GF-D8 (cell line): ENCODE results near the gene TMEM117.
"Not testable (repeated sequence)": the region's sequence is repeated elsewhere in the genome, so short reads cannot be mapped to it uniquely, and the experiment has no call there.

Experiments used
- DNase-seq: peaks from one replicate; lab custom pipeline; 2025; lab: John Stamatoyannopoulos, UW

TMEM117 gene

DNA sequence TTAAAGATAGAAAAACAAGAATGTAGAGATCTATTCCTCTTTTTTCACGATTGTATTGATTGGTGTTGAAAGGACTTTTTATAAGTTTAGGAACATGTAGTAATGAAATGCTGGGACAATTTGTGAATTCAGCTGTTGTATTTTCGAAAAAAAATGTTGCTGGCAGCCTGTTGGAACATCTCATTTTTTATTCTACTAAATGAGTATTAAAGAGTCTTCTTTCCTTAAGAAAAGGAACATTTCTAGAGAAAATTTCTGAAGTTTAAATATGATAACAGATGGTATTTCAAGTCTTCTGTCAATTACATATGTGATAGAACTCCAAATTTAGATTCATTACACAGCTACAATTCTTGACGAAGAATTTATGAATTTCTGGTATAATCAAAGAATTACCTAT lies 189.6 kb downstream of the TMEM117 start:
- no peak for DNase-seq

DNA sequence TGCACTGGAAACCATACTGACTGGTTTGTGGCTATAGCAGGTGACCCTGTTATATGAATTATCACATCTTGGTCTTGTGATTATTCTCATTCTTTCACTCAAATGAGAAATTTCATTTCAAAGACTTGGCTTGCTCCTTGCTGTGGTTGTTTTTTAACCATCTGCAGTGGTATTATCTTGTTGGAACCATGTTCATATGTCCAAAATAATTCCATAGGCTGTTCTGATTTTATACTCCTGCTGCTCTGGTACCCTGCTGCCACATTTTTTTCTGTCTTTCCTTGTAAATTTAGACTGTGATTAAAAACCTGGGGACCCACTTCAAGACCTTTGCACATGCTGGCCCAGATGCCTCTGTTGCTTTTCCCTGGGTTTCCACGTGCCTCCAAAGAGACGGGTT lies 190.2 kb downstream of the TMEM117 start:
- no peak for DNase-seq

DNA sequence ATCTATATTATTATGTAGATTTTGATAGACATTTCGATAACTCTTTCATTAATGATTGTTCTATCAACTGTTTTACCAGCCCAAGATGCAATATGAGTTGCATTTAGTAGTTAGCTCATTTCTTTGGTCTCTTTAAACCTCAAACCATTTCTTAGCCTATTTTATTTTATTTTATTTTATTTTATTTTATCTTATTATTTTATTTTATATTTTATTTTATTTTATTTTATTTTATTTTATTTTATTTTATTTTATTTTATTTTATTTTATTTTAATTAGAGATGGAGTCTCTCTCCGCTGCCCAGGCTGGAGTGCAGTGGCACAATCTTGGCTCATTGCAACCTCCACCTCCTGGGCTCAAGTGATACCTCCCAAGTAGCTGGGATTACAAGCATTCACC lies 191.0 kb downstream of the TMEM117 start:
- DNase-seq = not testable (repeated sequence)

DNA sequence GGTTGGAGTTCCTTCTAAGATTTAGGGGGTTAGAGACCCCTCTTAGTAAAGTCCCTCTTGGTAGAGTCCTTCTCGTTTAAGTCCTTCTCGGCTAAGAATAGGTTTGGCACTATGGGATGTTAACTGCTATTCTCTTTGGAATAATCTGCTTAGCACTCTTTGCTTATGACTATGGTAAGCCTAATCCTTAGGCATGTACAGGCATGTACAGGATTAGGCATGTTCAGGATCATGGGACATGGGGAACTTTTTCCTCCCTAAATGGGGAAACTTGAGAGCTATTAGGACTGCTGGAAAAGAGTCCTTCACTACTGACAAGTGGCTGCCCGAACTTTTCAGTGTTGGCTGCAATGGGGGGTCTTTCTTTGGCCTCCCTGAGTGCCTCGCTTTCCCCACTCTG lies 193.3 kb downstream of the TMEM117 start:
- DNase-seq = no peak

DNA sequence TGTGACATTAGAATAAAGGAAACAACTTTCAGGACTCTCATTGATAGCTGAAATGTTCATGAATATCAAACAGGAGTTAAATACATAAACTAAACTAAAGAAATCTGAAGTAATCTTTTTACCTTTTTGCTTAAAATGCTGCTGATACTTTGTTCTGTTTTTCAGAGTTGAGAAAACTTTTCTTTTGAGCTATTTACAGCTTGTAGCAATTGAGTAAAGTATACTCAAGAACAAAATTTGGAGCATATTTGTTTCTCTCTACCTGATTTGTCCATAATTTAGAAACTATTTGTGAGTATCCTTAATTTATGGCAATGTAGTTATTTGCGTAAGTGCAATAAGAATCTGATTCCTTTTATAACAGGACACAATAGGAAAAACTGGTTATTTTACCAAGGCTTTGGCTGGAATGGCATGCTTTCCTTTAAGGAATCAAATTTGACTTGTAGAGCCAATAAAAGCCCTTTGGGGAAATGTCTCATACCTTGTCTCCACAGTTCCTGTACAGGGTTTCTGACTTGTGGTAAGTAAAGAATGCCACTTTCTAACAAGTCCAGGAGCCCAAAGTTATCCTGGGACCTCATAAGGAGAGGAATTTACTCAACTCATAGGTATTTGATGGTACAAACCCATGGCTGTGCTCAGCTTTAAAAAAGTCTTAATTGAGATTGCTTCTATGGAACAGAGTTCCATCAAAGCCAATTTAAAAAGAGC lies 195.7 kb downstream of the TMEM117 start:
- no peak for DNase-seq

DNA sequence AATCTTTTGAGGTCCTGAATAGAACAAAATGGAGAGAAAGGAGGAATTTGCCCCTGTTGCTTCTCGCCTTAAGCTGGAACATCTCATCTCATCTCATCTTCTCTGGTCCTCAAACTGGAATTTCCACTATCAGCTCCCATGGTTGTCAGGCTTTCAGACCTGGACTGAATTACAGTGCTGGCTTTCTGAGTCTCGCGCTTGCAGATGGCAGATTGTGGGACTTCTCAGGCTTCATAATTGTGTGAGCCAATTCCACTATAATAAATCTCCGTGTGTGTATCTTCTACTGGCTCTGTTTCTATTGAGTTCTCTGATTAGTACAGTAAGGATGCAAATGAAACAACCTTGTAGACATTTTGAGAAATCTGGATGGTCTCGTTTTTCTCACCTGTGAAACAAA lies 199.0 kb downstream of the TMEM117 start:
- DNase-seq = no peak

DNA sequence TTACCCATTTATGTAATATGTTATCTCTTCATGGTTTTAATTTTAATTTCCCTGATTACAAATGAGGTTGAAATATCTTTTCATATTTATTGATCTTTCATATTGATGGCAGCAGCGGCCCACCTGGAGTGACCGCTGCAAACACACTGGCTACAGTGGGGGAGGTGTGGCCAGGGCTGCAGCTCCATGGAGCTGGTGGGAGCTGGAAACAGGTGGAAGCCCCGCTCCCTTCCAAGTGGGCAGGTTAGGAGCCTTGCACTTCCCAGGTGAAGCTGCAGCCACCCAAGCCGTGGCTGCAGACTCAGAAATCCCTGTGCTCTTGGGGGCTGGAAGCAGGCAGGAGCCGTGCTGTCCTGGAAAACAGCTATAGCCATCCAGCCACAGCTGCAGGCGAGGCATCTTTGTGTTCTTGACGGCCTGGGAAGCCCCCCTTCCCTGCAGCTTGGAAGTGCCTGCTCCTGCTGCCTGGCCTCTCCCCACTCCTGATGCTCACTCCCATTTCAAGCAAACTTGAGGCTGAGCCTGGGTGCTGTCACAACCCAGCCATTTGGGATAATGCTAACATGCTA lies 201.1 kb downstream of the TMEM117 start:
- DNase-seq = no peak

DNA sequence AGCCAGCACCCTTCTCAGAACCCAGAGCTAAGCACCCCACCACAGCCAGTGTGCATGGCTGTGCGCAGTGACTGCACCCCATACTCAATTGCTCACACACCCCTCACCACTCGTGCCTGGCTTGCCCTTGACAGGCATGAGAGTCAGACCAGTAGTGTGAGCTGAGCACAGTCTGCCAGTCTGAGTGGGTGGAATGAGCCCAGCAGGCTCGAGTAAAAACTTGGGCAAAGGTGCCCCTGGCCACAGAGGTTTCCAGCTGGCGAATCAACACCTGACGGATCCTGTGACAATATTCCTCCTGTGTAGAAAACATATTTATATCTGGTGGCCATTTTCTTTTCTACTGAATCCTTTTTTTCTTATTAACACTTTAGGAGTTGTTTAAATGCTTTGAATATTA lies 202.5 kb downstream of the TMEM117 start:
- DNase-seq = no peak

DNA sequence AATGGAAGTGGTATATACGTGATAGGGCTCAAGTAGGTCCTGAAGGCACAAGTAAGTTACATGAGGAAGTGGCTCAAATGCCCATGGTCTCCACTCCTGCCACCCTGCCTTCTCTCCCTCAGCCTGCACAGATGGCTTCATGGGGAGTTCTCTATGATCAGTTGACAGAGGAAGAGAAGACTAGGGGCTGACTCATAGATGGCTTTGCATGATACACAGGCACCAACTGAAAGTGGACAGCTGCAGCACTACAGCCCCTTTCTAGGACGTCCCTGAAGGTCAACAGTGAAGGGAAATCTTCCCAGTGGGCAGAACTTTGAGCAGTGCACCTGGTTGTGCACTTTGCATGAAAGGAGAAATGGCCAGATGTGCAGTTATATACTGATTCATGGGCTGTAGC lies 208.6 kb downstream of the TMEM117 start:
- DNase-seq = not testable (repeated sequence)

DNA sequence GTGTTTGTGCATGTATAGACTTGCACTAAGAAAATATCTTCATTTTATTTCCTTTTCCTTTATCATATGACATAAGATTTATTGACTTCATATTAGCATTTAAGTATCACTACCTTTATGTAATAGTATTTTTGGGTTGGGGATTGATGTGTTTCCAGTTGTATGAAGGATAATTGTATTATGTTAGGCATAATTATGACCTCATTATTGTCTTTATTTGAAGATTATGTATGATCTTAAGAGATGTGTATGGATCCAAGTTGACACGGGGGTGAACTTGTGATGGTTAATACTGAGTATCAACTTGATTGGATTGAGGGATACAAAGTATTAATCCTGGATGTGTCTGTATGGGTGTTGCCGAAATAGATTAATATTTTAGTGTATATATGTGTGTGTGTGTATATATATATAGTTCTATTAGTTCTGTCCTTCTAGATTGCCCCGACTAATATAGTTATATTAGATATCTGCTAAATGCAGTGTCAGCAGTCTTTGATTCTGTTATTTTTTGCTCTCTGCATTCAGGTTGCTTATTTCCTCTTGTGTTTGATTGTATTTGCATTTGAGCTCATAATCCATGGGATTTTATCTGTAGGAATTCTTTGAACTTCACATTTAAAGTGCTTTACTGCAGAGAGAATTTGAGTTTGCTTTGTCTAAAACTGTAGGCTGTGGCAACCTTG lies 211.0 kb downstream of the TMEM117 start:
- no peak for DNase-seq

DNA sequence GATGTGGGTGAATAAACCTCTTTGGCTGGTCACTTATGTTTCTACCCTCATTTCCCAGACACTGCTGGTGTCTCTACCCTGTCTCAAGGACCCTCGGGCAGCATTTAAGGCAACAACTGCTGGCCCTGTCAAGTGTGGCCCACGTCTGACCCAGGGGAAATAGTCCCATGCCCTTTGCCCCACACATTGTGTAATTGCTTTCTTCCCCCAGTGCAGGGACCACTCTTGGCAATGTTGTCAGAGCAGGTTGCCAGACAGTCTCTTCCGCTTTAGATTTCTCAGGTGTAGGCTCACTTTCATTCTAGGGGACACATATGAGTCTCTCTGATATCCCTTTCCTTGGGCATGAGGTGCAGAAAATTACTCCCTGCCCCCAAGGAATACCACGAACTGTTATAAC lies 216.7 kb downstream of the TMEM117 start:
- no peak for DNase-seq

DNA sequence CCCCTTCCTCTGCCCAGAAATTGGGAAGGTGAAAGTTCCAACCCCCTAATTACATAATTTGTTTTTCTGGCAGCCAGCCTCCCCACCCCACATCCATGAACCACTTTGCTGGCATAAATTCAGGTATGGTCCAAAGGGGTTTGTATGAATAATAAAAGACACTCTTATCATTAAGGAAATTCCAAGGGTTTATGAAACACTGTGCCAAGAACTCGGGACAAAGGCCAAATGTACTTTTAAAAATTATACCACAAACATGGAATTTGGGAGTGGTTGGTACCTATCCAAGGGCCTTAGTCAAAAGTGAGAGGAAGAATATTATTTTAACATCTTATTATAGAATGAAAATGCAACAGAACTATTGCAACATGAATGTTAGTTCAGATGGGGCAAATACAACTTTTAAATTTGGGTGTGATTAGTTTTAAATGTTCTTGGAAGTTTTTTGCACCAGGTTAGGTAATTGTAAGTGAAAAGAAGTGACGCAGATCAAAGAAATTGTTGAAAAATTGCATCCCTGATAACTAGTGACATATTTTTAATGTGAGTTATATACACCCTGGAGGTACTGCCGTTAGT lies 217.8 kb downstream of the TMEM117 start:
- DNase-seq = no peak

DNA sequence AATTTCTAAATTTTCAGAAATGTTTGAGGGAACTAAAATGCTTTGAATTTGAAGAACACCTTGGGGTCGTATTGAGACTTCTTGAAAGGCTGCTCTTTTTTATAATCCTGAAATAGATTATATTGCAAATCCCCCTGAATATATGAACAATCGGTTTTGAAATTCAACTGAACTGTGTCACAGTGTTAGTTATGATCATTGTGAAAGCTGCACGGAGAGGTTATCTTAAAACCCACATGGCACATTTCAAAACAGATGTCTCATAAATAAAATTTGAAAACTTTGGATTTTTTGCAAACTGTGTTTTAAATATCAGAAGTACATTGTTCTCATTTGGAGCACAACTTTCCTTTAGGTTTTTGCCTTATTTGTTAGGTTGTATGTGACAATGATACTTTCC lies 218.4 kb downstream of the TMEM117 start:
- DNase-seq = no peak

DNA sequence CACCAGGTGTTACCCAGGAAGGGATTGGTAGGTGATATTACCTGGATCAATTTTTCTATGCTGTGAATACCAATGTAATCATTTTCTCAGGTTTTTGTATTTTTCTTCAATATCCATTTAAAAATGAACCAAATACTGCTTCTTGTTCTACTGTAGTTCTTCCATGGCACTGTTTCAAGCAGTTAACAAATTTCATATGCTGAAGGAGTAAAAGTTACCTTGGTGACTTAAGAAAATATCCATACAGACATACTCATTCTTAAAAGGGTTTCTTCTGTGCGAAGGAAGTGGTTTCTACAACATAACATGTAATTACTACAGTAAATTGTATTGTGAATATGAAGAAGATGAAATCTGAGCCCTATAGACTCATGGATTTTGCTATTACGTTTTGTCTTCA lies 222.5 kb downstream of the TMEM117 start:
- DNase-seq = no peak

DNA sequence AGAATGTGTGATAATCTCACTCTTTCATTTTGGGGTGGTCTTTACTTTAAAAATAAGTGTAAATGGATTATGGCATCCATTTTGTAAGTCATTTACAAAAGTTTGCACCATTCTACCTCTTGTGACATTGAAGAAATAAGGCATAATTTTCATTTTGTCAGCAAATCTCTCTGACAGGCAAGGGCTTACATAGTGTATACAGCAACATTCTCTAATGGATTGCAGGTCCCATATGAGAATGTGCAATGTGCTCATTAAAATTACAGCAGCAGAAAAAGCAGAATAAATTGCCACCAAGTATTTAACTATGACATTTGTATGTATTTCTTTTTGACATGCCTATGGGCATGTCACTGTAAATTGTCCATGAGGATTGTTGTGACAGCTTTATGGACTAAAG lies 223.6 kb downstream of the TMEM117 start:
- DNase-seq = no peak

DNA sequence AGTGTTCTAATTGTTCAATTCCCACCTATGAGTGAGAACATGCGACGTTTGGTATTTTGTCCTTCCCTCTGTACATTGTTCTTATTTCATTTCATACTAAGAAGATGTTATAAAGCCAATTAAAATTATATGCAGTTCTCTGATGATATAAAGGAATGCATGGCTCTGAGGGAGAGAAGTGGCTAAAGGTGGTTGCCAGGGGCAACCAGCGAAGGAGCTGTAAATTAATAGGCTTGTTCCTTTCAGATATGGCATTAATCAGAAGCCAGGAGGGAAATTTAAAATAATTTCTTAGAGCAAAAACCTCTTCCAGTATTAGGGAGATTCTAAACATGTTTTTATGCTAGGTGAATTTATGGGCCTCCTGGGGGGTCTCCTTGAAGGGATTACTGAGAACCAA lies 227.8 kb downstream of the TMEM117 start:
- DNase-seq = no peak

DNA sequence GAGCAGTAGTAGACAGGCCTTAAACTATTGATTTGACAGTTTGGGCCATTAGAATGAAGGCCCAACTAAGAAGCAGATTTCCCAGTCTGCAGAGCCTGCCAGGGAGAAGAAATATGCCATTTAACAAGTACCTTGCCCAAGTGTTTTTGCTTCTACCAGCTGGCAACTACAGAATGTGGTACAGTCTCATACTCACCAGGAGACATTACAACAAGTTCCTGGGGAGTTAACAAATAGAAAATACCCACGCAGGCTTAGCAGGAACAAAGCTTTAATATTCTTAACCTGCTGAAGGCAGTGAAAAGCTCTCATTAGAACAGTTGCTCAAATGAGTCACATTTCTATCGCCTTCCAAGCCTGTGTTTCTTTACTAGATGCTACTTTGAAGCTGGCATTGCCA lies 241.0 kb downstream of the TMEM117 start:
- no peak for DNase-seq

DNA sequence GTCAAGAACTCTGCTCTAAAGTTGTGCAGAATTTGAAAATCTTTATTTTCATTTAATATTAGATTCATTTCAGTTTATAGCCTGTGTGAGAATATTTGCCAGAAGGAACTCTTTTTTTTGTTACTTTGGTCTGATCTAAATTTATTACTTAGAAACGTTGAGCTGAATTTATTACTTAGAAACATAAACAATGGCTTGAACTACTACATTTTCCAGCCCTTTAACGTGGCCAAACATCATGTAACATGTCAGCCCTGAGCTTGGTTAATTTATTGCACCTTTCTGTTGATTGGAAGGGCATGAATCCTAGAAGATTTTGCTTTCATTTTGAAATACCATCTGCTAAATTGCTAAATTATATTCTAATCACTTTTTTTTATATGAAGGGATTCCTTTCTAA lies 241.4 kb downstream of the TMEM117 start:
- DNase-seq = no peak

DNA sequence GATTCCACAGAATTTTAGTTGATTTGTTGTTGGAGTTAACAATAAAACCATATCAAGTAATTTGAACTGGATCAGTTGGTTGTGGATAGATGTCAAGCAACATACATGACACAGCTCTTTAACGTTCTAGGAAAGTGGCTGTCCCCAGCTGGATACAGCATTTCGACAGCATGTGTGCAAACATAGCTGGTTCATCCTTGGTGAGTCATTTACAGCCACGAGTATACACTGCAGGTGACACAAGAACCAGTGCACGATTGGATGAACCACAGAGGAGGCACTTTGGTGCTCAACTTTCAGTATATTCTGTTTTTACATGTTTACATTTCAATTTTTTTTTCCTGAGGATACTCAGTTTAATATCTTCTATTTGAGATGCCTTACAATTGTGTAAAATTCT lies 242.4 kb downstream of the TMEM117 start:
- no peak for DNase-seq

DNA sequence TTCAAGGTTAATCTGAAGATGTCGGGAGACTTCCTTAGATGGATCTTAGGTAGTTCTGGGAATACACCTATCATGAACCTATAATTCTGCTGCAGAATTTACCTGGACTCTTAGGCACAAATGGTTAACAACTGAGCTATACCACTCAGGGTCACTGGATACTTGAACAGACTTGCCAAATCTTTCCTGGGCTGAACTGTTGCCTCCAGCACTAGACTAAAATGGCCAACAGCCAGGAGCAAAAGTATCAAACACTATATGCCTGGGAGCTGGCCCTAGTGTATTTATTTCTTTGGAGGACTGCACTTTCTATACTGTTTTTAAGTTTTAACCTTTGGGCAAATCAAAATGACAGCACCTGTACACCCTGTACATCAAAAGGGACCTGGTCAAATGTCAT lies 252.8 kb downstream of the TMEM117 start:
- DNase-seq = no peak

DNA sequence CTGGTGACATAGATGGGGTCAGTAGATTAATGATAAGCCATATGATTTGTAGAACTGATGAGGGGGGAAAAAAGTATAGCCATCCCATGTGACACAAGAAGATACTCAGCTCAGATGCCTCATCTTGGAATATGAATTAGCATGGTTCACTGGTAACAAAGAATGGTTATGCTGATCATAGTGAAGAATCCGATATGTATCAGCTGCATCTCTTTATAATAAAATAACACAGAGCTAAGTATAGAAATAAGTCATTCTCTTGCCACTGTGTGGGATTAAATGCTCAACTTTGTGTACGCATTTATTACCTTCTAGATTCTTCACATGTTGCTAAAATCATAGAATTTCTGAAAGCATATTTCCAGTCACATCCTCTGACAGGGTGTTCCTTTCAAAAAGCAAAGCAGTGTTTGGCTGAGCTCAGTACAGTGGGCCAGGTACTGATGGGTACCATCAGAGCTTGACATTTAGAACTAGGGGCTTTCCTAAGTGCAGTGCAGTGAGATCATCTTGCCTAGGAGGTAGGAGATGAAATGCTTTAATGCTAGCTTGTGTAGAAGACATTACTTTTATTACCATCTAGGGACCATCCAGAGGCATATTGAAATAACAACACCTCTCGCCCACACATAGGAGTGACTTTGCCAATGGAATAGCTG lies 256.2 kb downstream of the TMEM117 start:
- no peak for DNase-seq

DNA sequence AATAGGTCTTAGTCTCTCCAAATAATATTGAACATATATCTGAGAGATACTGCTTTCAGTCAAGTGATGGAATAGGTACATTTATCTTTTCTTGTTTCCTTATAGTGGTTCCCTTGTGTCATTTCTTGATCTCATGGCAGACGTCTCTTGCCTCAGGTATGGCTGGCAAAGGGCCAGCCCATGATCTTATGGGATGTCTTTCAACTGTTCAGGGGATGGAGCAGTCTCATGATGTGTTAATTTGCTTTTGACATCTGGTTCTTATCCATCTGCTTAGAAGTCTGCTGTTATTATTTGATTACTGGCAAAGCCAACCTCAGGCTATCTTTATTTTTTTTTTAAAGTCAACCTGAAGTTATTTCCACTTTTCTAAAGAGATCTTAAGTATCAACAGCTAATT lies 262.9 kb downstream of the TMEM117 start:
- DNase-seq = no peak

DNA sequence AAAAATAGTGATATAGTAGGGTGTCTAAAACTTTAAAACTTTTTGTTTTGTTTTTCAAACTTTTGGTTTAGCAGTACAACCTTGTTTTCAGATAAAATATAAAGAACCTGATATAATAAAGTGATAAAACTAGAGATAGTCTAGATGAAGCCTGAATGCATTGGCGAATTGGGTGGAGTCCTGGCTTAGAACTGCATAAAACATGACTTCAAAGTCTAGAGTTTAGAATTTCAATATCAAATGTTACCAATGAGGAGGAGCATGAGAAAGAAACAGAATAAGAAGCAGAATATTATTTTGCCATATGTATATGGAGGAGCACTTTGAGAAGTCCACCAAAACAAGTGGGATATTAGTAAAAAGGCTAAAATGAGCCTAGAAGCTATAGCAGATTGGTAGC lies 263.6 kb downstream of the TMEM117 start:
- DNase-seq = no peak
